Endothelial cell of umbilical vein (primary cell): ENCODE measurements around the gene ITGB2. TPM values are rescaled to one million over a fixed set of nuclear protein-coding genes. Genes with fewer than 3 reads are reported as not detected.

Source experiments
- BruUV-seq: library from RNA; stranded (reverse); fragments of 400-500 nt; replicated peaks from 2 replicates; lab custom pipeline; 2021; lab: Mats Ljungman, UMichigan
- CTCF ChIA-PET: fragments of 300-600, 350-600 bp; sonication (Branson Sonifier 250); formaldehyde crosslinking; loops from one replicate; lab custom pipeline; 2021; ENCODE audit warnings: antibody characterized with exemption, inconsistent platforms; lab: Charles Lee
- POLR2A ChIA-PET: fragments of 300-600, 350-600 bp; sonication (Branson Sonifier 250); formaldehyde crosslinking; loops from one replicate; lab custom pipeline; 2021; ENCODE audit warnings: antibody characterized with exemption, inconsistent platforms; lab: Charles Lee
- DNase-seq: peaks from one replicate; pipeline ENCODE4 v3.0.0-alpha.2; 2011; ENCODE audit warnings: low read depth, low spot score
- FAIRE-seq: peaks from 2 replicates; lab custom pipeline; 2011; peaks lifted over from hg19 to GRCh38; lab: Jason Lieb, UNC
- H2AFZ ChIP-seq: 2 replicates; pipeline ENCODE4 v1.6.0; 2012; ENCODE audit warnings: low read depth, low read length, control low read depth, inconsistent platforms
- H3K27ac ChIP-seq: 2 replicates; pipeline ENCODE4 v1.5.1; 2011; ENCODE audit warnings: low read depth, mild to moderate bottlenecking, control low read depth, low read length, moderate library complexity; ENCODE audit not compliant: insufficient read depth
- H3K27me3 ChIP-seq, 2 experiments: 2 replicates each; pipeline versions ENCODE4 v1.6.0 to v1.6.1; 2011; ENCODE audit warnings: low read length in 2 of 2, mixed read lengths in 1 of 2; ENCODE audit not compliant: control insufficient read depth in 2 of 2, insufficient read depth in 2 of 2
- H3K36me3 ChIP-seq, 2 experiments: 2 replicates in 1 of 2; 3 replicates in 1 of 2; pipeline ENCODE4 v1.5.1; 2011; ENCODE audit warnings: low read length in 2 of 2, mild to moderate bottlenecking in 1 of 2, moderate library complexity in 1 of 2; ENCODE audit not compliant: control insufficient read depth in 2 of 2, insufficient read depth in 2 of 2; ENCODE audit errors: extremely low read depth in 1 of 2
- H3K4me1 ChIP-seq: 3 replicates; pipeline ENCODE4 v1.5.1; 2011; ENCODE audit warnings: mild to moderate bottlenecking, low read length; ENCODE audit not compliant: control insufficient read depth, insufficient read depth; ENCODE audit errors: extremely low read depth
- H3K4me2 ChIP-seq: 2 replicates; pipeline ENCODE4 v1.6.1; 2011; ENCODE audit warnings: low read length, control low read depth, mixed read lengths; ENCODE audit not compliant: insufficient read depth
- H3K4me3 ChIP-seq, 3 experiments: fragments of 200-600 bp in 1 of 3; sonication (generic), shearing (Covaris generic) in 1 of 3; replicated peaks in 1 of 3; 2 replicates each; pipeline ENCODE4 v1.5.1; 2011 to 2016; ENCODE audit warnings: control low read depth in 3 of 3, low read length in 3 of 3, mild to moderate bottlenecking in 2 of 3, inconsistent platforms in 1 of 3, low read depth in 1 of 3, moderate library complexity in 1 of 3; ENCODE audit not compliant: insufficient read depth in 1 of 3
- H3K79me2 ChIP-seq: 2 replicates; pipeline ENCODE4 v1.6.0; 2012; ENCODE audit warnings: low read length, inconsistent platforms; ENCODE audit not compliant: control insufficient read depth, insufficient read depth
- H3K9ac ChIP-seq: replicated peaks from 2 replicates; pipeline ENCODE3; 2011; ENCODE audit warnings: low read length, control low read depth; ENCODE audit not compliant: insufficient read depth; ENCODE audit errors: extremely low read depth
- H3K9me1 ChIP-seq: replicated peaks from 3 replicates; pipeline ENCODE4 v1.6.0; 2011; ENCODE audit warnings: mild to moderate bottlenecking, low read length; ENCODE audit not compliant: control insufficient read depth, insufficient read depth; ENCODE audit errors: extremely low read depth
- H3K9me3 ChIP-seq: replicated peaks from 2 replicates; pipeline ENCODE4 v1.5.1; 2012; ENCODE audit warnings: low read length, inconsistent platforms; ENCODE audit not compliant: control insufficient read depth, insufficient read depth
- H4K20me1 ChIP-seq: replicated peaks from 2 replicates; pipeline ENCODE3; 2011; ENCODE audit warnings: mild to moderate bottlenecking, low read length; ENCODE audit not compliant: control insufficient read depth, insufficient read depth; ENCODE audit errors: extremely low read depth
- FOS ChIP-seq: IDR thresholded peaks from 2 replicates; pipeline ENCODE4 v1.6.1; 2011; ENCODE audit warnings: mild to moderate bottlenecking, low read length, moderate library complexity, borderline replicate concordance; ENCODE audit not compliant: insufficient read depth
- GATA2 ChIP-seq: IDR thresholded peaks from 2 replicates; pipeline ENCODE4 v1.7.0; 2011; ENCODE audit warnings: low read depth, mild to moderate bottlenecking, moderate library complexity, mixed read lengths, low read length; ENCODE audit not compliant: insufficient read length, insufficient read depth
- MAX ChIP-seq: IDR thresholded peaks from 2 replicates; pipeline ENCODE4 v1.6.1; 2011; ENCODE audit not compliant: insufficient read depth, insufficient read length
- MYC ChIP-seq: IDR thresholded peaks from one replicate; pipeline ENCODE4 v1.6.1; 2011; ENCODE audit warnings: mild to moderate bottlenecking, low read depth, low read length
- POLR2A ChIP-seq: IDR thresholded peaks from 2 replicates; pipeline ENCODE4 v1.6.1; 2012; ENCODE audit warnings: low read depth, mild to moderate bottlenecking, control low read depth, low read length
- POLR2AphosphoS5 ChIP-seq: IDR thresholded peaks from 2 replicates; pipeline ENCODE4 v1.6.1; 2012; ENCODE audit warnings: low read depth, mild to moderate bottlenecking, control low read depth, low read length, moderate library complexity; ENCODE audit not compliant: insufficient read depth
- dilution Hi-C: fragments of 300-500 bp; cut with MboI; formaldehyde crosslinking; loops from one replicate; pipeline ENCODE4 v1.15.0; 2019; ENCODE audit warnings: low sequenced_read_pairs; ENCODE audit not compliant: extremely low pct_ligation_motif_present
- intact Hi-C: fragments of 100-400 bp; cut with micrococcal nuclease; formaldehyde crosslinking; loops from one replicate; pipeline ENCODE4 v1.10.0; 2022
- polyA plus RNA-seq, 4 experiments: library from polyadenylated mRNA; depleted of rRNA in 3 of 4; stranded (reverse) in 3 of 4; unstranded in 1 of 4; fragments of >200 nt; gene quantifications; 2 replicates each; pipeline versions ENCODE4 v1.2.1 to v1.2.3, GENCODE V29; 2011 to 2012; ENCODE audit warnings: missing spikeins in 1 of 4
- total RNA-seq: library from RNA; stranded (reverse); gene quantifications from 2 replicates; pipeline ENCODE4 v1.2.3, GENCODE V29; 2021

ITGB2 gene
- total and polyA plus RNA-seq, 2 donors (not counting 3 experiments of a cell fraction or from before 2014, with no cell fraction given): 0.39 to 0.91 TPM

GRCh38 chr21:44891631-44892031 is 29.1 kb downstream of the ITGB2 start:
- DNase-seq: no peak
- no peak overlapping the region for H3K4me2 ChIP-seq
- no peaks in the 10 kb centered on the region for H3K4me1 ChIP-seq
- CTCF ChIA-PET: interaction anchor here (0.8 to 5.1 kb wide), 19 partner anchors 9 to 249 kb away, joined by 3 to 47 read pairs (median 5); partner anchors contain the start of gene PTTG1IP
- H3K36me3 ChIP-seq: no peaks in the 10 kb centered on the region
- POLR2A ChIA-PET: no interaction called here
- no peaks in the 10 kb centered on the region for H3K27me3 ChIP-seq
- BruUV-seq: no TSS peak
- H3K9me3 ChIP-seq: no peaks in the 10 kb centered on the region
- no peaks in the 10 kb centered on the region for H4K20me1 ChIP-seq
- no peak overlapping the region for H2AFZ ChIP-seq
- intact Hi-C loops (loop anchor here (1.0 to 2.0 kb wide), 2 partner anchors 19 to 41 kb away; no protein-coding TSS in a partner anchor), dilution Hi-C loops (no loop called here)
- no peak overlapping the region for H3K4me3 ChIP-seq
- H3K9me1 ChIP-seq: no peaks in the 10 kb centered on the region
- H3K27ac ChIP-seq: no peak overlapping the region
- no peak for FAIRE-seq
- TF ChIP-seq POLR2A: no peak
- TF ChIP-seq POLR2AphosphoS5: no peak
- no peak for TF ChIP-seq GATA2
- TF ChIP-seq MAX: no peak
- H3K9ac ChIP-seq: no peak overlapping the region
- no peaks in the 10 kb centered on the region for H3K79me2 ChIP-seq

- Histone ChIP-seq H3K79me2 (no peaks in the 10 kb centered on the region), H2AFZ (no peak overlapping the region), H3K36me3 (no peaks in the 10 kb centered on the region), H3K4me3 (no peak overlapping the region), H3K9ac (no peak overlapping the region), H3K27me3 (no peaks in the 10 kb centered on the region), H3K9me3 (no peaks in the 10 kb centered on the region), H3K4me1 (no peaks in the 10 kb centered on the region), H3K27ac (no peak overlapping the region), H4K20me1 (no peaks in the 10 kb centered on the region), H3K9me1 (no peaks in the 10 kb centered on the region), H3K4me2 (no peak overlapping the region)
- FAIRE-seq: no peak
- intact Hi-C loops (no loop called here), dilution Hi-C loops (no loop called here)
- no peak for DNase-seq
- ChIA-PET CTCF (no interaction called here), POLR2A (no interaction called here)
- BruUV-seq: no TSS peak
- no peak for TF ChIP-seq GATA2
- TF ChIP-seq MAX: no peak
- no peak for TF ChIP-seq FOS
- TF ChIP-seq POLR2A: no peak
- no peak for TF ChIP-seq POLR2AphosphoS5
- TF ChIP-seq MYC: no peak
Measured at GRCh38 chr21:44890961-44891541, 29.6 kb downstream of the ITGB2 start.
